NK-92 (cell line): Measurements from ENCODE around the gene ATP8B1.

Experiments
- DNase-seq: peaks from one replicate; lab custom pipeline; 2025; ENCODE audit not compliant: unreplicated experiment; lab: John Stamatoyannopoulos, UW

ATP8B1 gene

GRCh38 chr18:57819671-57820460, 16.8 kb upstream of the ATP8B1 start:
- DNase-seq: no peak

- DNase-seq: no peak
Measured at GRCh38 chr18:57819119-57819518, 16.0 kb upstream of the ATP8B1 start.

GRCh38 chr18:57816208-57816954, 13.3 kb upstream of the ATP8B1 start:
- no peak for DNase-seq

GRCh38 chr18:57814555-57814954, 11.4 kb upstream of the ATP8B1 start:
- DNase-seq: no peak

- DNase-seq: no peak
Measured at GRCh38 chr18:57813245-57813644, 10.1 kb upstream of the ATP8B1 start.

GRCh38 chr18:57812126-57812477, 9.0 kb upstream of the ATP8B1 start:
- no peak for DNase-seq

GRCh38 chr18:57811477-57812125, 8.5 kb upstream of the ATP8B1 start:
- DNase-seq: no peak

GRCh38 chr18:57809190-57809589, 6.1 kb upstream of the ATP8B1 start:
- no peak for DNase-seq

GRCh38 chr18:57807336-57808117, 4.4 kb upstream of the ATP8B1 start:
- DNase-seq: no peak

GRCh38 chr18:57806978-57807285, 3.8 kb upstream of the ATP8B1 start:
- no peak for DNase-seq

GRCh38 chr18:57806201-57806977, 3.3 kb upstream of the ATP8B1 start:
- DNase-seq: no peak

- DNase-seq: no peak
Measured at GRCh38 chr18:57805117-57805516, 2.0 kb upstream of the ATP8B1 start.

GRCh38 chr18:57804557-57804956, 1.4 kb upstream of the ATP8B1 start:
- no peak for DNase-seq

- DNase-seq: no peak
Measured at GRCh38 chr18:57802213-57803102, 657 bp downstream of the ATP8B1 start.

GRCh38 chr18:57801761-57802212, 1.3 kb downstream of the ATP8B1 start:
- no peak for DNase-seq

- no peak for DNase-seq
Measured at GRCh38 chr18:57801325-57801724, 1.8 kb downstream of the ATP8B1 start.

GRCh38 chr18:57798713-57799373, 4.3 kb downstream of the ATP8B1 start:
- no peak for DNase-seq

- DNase-seq: no peak
Measured at GRCh38 chr18:57797209-57797651, 5.9 kb downstream of the ATP8B1 start.
